C4-2B (cell line): ENCODE results near the gene ARHGAP15.

Source experiments
- CTCF ChIP-seq: fragments of 450-650 bp; conservative IDR thresholded peaks from 2 replicates; pipeline ENCODE4 v1.5.1; 2017; ENCODE audit warnings: mild to moderate bottlenecking
- ZFX ChIP-seq: fragments of 450-650 bp; IDR thresholded peaks from 2 replicates; pipeline ENCODE4 v1.6.1; 2017

- no peak for TF ChIP-seq CTCF
- TF ChIP-seq ZFX: no peak
These were observed 629.6 kb downstream of the ARHGAP15 start for GRCh38 chr2:143758629-143759330.
